Brain microvascular endothelial cell (primary cell): ENCODE measurements around the gene C2orf76.
"Not testable (repeated sequence)": the region's sequence is repeated elsewhere in the genome, so short reads cannot be mapped to it uniquely, and the experiment has no call there.

Experiments used
- DNase-seq: peaks from one replicate; pipeline ENCODE4 v3.0.0-alpha.2; 2020
- H3K27ac ChIP-seq: fragments of 250-450 bp; sonication (Bioruptor Pico); 2 replicates; pipeline ENCODE4 v1.5.1; 2020; ENCODE audit warnings: mild to moderate bottlenecking, moderate library complexity
- H3K27me3 ChIP-seq: fragments of 250-450 bp; sonication (Bioruptor Pico); replicated peaks from 2 replicates; pipeline ENCODE4 v1.5.1; 2020; ENCODE audit warnings: mild to moderate bottlenecking
- H3K36me3 ChIP-seq: fragments of 250-450 bp; sonication (Bioruptor Pico); replicated peaks from 2 replicates; pipeline ENCODE4 v1.5.1; 2020; ENCODE audit warnings: mild to moderate bottlenecking
- H3K4me3 ChIP-seq: 2 replicates; pipeline ENCODE4 v1.5.1; 2011; ENCODE audit warnings: low read depth, mild to moderate bottlenecking, control low read depth, low read length, moderate library complexity
- in situ Hi-C: cut with HindIII; loops from 2 replicates; pipeline ENCODE4 v1.10.0; 2017; ENCODE audit warnings: low sequenced_read_pairs, low pct_ligation_motif_present
- TF ChIP-seq, protein P1 (sequence below): IDR thresholded peaks from 2 replicates; pipeline ENCODE4 v1.5.1; 2011; ENCODE audit warnings: low read depth, mild to moderate bottlenecking, moderate library complexity, low read length, control low read depth, inconsistent platforms; ENCODE audit errors: missing control alignments

The C2orf76 gene

DNA sequence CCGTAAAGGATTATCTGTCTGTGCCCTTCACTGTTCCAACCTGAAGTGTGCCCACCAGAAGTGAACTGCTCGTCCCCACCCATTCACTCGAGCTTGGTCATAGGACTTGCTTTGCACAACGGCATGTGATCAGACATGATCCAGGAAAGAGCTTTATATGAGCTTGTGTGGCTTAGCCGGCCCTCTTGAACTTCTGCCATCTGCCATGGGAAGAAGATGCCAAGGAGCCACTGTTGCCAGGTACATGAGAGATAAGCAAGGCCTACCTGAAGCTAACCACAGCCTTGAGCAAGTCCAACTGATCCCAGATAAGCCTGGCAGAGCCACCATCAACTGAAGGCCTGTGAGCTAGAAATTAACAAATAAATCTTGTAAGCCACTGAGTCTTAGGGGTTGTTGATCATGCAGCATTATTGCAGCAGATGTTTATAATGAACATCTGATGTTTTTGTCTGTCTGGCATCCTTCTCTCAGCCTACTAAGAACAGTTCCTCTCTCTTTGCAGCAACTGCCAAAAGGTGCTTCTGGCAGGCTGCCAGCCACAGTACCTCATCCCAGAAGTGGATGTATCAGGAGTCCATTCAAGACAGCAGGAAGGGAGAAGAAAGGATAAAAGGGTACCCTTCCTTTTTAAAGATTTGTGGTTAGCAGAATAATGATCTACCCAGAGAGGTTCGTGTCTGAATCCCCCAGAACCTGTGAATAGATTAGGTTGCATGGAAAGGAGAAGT, 16.9 kb upstream of the C2orf76 start:
- Histone ChIP-seq H3K27me3 (no peaks in the 10 kb centered on the region), H3K36me3 (no peaks in the 10 kb centered on the region), H3K27ac (no peak overlapping the region), H3K4me3 (no peak overlapping the region)
- in situ Hi-C loops, result no loop called here
- no peak for DNase-seq
- TF ChIP-seq, protein P1, sequence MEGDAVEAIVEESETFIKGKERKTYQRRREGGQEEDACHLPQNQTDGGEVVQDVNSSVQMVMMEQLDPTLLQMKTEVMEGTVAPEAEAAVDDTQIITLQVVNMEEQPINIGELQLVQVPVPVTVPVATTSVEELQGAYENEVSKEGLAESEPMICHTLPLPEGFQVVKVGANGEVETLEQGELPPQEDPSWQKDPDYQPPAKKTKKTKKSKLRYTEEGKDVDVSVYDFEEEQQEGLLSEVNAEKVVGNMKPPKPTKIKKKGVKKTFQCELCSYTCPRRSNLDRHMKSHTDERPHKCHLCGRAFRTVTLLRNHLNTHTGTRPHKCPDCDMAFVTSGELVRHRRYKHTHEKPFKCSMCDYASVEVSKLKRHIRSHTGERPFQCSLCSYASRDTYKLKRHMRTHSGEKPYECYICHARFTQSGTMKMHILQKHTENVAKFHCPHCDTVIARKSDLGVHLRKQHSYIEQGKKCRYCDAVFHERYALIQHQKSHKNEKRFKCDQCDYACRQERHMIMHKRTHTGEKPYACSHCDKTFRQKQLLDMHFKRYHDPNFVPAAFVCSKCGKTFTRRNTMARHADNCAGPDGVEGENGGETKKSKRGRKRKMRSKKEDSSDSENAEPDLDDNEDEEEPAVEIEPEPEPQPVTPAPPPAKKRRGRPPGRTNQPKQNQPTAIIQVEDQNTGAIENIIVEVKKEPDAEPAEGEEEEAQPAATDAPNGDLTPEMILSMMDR, result no peak

DNA sequence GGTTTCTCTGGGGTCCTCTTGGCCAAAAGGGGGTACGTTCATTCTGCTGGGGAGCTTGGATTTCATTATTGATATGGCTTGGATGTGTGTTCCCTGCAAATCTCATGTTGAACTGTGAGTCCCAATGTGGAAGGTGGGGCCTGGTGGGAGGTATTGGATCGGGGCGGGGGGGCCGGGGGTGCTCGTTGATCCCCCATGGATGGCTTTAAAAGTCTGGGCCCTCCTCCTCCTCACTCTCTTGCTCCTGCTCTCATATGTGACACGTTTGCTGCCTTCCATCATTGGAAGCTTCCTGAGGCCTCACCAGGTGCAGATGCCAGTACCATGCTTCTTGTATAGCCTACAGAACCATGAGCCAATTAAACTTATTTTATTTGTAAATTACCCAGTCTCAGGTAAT, 11.9 kb upstream of the C2orf76 start:
- Histone ChIP-seq H3K4me3 (no peak overlapping the region), H3K27me3 (no peaks in the 10 kb centered on the region), H3K36me3 (peaks cover 6% of the 10 kb centered on the region), H3K27ac (no peak overlapping the region)
- DNase-seq, result no peak
- in situ Hi-C loops, result no loop called here
- TF ChIP-seq, protein P1, result no peak

DNA sequence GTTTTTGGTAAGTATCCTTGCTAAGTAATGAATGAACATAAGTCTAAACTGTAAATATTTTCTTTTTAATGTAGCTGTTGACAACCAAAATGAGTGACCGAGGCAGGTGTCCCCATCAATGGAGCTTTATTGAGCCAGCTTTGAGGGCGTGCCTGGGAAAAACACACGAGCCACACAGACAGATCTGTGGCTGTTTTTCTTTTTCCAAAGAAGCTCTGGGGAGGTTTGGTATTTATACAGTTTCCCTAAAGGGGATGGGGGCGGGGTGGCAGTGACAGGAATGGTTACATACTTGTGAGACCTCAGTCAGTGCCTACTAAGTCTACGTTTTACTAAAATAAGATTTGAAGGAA, 11.3 kb upstream of the C2orf76 start:
- Histone ChIP-seq H3K27ac (no peak overlapping the region), H3K27me3 (no peaks in the 10 kb centered on the region), H3K4me3 (no peak overlapping the region), H3K36me3 (peaks cover 10% of the 10 kb centered on the region)
- in situ Hi-C loops, result no loop called here
- no peak for DNase-seq
- TF ChIP-seq, protein P1, result no peak

DNA sequence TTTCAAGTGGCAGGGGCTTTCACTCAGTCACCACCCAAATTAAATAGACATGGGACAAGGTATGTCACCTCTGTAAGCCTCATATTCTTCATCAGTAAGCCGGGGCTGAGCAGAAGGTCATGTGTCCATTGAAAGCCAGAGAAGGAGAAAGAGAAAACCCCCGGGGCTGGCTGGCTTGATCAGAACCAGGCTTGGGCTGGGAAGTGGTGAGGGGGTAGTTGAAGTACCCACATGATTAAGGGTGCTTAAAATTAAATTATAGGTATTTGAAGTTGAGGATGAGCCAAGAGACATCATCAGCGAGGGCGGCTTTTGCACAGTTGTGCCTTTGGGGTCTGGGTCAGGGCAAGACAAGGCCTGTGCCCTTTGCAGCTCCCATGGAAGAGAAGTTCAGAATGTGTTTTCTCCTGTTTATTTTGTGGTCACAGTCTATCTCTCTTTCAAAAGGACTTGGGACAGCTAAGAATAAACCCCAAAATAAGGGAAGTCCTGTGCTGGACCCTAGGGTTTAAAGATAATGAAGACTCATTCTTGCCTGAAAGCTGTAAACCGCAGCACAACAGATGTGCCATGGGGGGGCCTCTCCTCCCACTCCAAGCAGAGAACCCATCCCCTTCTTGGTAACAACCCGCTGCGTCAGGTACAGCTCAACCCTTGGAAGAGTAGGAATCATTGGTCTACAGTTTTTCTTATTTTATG, 10.8 kb upstream of the C2orf76 start:
- Histone ChIP-seq H3K27ac (no peak overlapping the region), H3K36me3 (peaks cover 15% of the 10 kb centered on the region), H3K4me3 (no peak overlapping the region), H3K27me3 (no peaks in the 10 kb centered on the region)
- no peak for DNase-seq
- TF ChIP-seq, protein P1, result no peak
- in situ Hi-C loops, result no loop called here

DNA sequence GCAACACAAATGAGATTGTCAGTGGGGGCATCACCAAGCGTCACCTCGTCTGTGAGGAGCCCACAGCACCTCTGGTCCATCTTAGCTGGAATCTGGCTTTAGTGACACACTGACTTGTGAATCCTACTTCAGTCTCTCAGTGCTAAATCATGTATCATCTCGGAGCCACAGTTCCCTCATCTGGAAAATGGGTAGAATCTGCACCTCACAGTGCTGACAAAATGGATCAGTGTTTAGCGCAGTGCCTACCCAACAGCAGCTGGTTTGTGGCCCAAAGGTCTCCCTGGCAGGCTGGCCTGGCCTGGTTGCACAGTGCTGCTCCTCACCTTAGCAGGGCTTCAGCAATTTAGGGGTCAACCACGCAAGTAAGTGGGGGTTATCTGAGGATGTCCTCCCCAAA, 10.2 kb upstream of the C2orf76 start:
- Histone ChIP-seq H3K36me3 (peaks cover 22% of the 10 kb centered on the region), H3K4me3 (no peak overlapping the region), H3K27ac (no peak overlapping the region), H3K27me3 (no peaks in the 10 kb centered on the region)
- in situ Hi-C loops, result no loop called here
- TF ChIP-seq, protein P1, result no peak
- no peak for DNase-seq

DNA sequence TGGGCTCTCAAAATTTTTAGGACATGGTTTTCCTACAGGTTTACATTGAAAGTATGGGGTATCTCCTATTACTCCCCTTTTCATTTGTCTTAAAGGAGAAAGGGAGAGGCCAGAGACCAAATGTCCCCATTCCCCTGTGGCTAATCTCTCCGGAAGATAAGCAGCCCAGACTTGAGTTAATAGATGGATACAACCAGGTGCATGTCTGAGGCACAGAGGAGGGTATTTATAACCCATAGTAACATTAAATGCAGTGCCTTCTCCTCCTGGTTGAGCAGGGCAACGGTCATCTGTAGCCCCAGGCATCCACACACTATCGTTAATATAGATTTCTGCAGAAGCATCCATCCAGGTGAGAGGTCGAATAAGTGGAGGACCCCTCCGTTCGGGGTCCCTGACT, 9.8 kb upstream of the C2orf76 start:
- in situ Hi-C loops, H3K27ac ChIP-seq, DNase-seq, H3K27me3 ChIP-seq, H3K4me3 ChIP-seq: not testable (repeated sequence)
- H3K36me3 ChIP-seq, result peaks cover 26% of the 10 kb centered on the region

DNA sequence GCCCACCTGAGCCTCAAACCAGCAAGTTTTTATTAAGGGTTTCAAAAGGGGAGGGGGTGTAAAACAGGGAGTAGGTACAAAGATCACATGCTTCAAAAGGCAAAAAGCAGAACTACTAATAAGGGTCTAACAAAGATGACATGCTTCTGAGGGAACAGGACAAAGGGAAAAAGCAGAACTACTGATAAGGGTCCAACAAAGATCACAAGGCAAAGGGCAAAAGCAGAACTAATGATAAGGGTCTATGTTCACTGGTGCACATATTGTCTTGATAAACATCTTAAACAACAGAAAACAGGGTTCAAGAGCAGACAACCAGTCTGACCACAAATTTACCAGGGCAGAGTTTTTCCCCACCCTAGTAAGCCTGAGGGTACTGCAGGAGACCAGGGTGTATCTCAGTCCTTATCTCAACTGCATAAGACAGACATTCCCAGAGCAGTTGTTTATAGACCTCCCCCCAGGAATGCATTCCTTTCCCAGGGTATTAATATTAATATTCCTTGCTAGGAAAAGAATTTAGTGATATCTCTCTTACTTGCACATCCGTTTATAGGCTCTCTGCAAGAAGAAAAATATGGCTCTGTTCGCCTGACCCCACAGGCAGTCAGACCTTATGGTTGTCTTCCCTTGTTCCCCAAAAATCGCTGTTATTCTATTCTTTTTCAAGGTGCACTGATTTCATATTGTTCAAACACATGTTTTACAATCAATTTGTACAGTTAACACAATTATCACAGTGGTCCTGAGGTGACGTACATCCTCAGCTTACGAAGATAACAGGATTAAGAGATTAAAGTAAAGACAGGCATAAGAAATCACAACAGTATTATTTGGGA, 7.5 kb upstream of the C2orf76 start:
- peaks cover 46% of the 10 kb centered on the region for H3K36me3 ChIP-seq
- in situ Hi-C loops, DNase-seq, H3K27ac ChIP-seq, H3K27me3 ChIP-seq, H3K4me3 ChIP-seq: not testable (repeated sequence)
